Endothelial cell of umbilical vein (primary cell): ENCODE measurements around the gene MED26. TPM values are rescaled to one million over a fixed set of nuclear protein-coding genes. Genes with fewer than 3 reads are reported as not detected.

ENCODE experiments used
- BruUV-seq: library from RNA; stranded (reverse); fragments of 400-500 nt; replicated peaks from 2 replicates; lab custom pipeline; 2021; lab: Mats Ljungman, UMichigan
- CTCF ChIA-PET: fragments of 300-600, 350-600 bp; sonication (Branson Sonifier 250); formaldehyde crosslinking; loops from one replicate; lab custom pipeline; 2021; ENCODE audit warnings: antibody characterized with exemption, inconsistent platforms; lab: Charles Lee
- POLR2A ChIA-PET: fragments of 300-600, 350-600 bp; sonication (Branson Sonifier 250); formaldehyde crosslinking; loops from one replicate; lab custom pipeline; 2021; ENCODE audit warnings: antibody characterized with exemption, inconsistent platforms; lab: Charles Lee
- DNase-seq: peaks from one replicate; pipeline ENCODE4 v3.0.0-alpha.2; 2011; ENCODE audit warnings: low read depth, low spot score
- FAIRE-seq: peaks from 2 replicates; lab custom pipeline; 2011; peaks lifted over from hg19 to GRCh38; lab: Jason Lieb, UNC
- H2AFZ ChIP-seq: 2 replicates; pipeline ENCODE4 v1.6.0; 2012; ENCODE audit warnings: low read depth, low read length, control low read depth, inconsistent platforms
- H3K27ac ChIP-seq: 2 replicates; pipeline ENCODE4 v1.5.1; 2011; ENCODE audit warnings: low read depth, mild to moderate bottlenecking, control low read depth, low read length, moderate library complexity; ENCODE audit not compliant: insufficient read depth
- H3K27me3 ChIP-seq, 2 experiments: 2 replicates each; pipeline versions ENCODE4 v1.6.0 to v1.6.1; 2011; ENCODE audit warnings: low read length in 2 of 2, mixed read lengths in 1 of 2; ENCODE audit not compliant: control insufficient read depth in 2 of 2, insufficient read depth in 2 of 2
- H3K36me3 ChIP-seq, 2 experiments: 2 replicates in 1 of 2; 3 replicates in 1 of 2; pipeline ENCODE4 v1.5.1; 2011; ENCODE audit warnings: low read length in 2 of 2, mild to moderate bottlenecking in 1 of 2, moderate library complexity in 1 of 2; ENCODE audit not compliant: control insufficient read depth in 2 of 2, insufficient read depth in 2 of 2; ENCODE audit errors: extremely low read depth in 1 of 2
- H3K4me1 ChIP-seq: 3 replicates; pipeline ENCODE4 v1.5.1; 2011; ENCODE audit warnings: mild to moderate bottlenecking, low read length; ENCODE audit not compliant: control insufficient read depth, insufficient read depth; ENCODE audit errors: extremely low read depth
- H3K4me2 ChIP-seq: 2 replicates; pipeline ENCODE4 v1.6.1; 2011; ENCODE audit warnings: low read length, control low read depth, mixed read lengths; ENCODE audit not compliant: insufficient read depth
- H3K4me3 ChIP-seq, 3 experiments: fragments of 200-600 bp in 1 of 3; sonication (generic), shearing (Covaris generic) in 1 of 3; replicated peaks in 1 of 3; 2 replicates each; pipeline ENCODE4 v1.5.1; 2011 to 2016; ENCODE audit warnings: control low read depth in 3 of 3, low read length in 3 of 3, mild to moderate bottlenecking in 2 of 3, inconsistent platforms in 1 of 3, low read depth in 1 of 3, moderate library complexity in 1 of 3; ENCODE audit not compliant: insufficient read depth in 1 of 3
- H3K79me2 ChIP-seq: 2 replicates; pipeline ENCODE4 v1.6.0; 2012; ENCODE audit warnings: low read length, inconsistent platforms; ENCODE audit not compliant: control insufficient read depth, insufficient read depth
- H3K9ac ChIP-seq: replicated peaks from 2 replicates; pipeline ENCODE3; 2011; ENCODE audit warnings: low read length, control low read depth; ENCODE audit not compliant: insufficient read depth; ENCODE audit errors: extremely low read depth
- H3K9me1 ChIP-seq: replicated peaks from 3 replicates; pipeline ENCODE4 v1.6.0; 2011; ENCODE audit warnings: mild to moderate bottlenecking, low read length; ENCODE audit not compliant: control insufficient read depth, insufficient read depth; ENCODE audit errors: extremely low read depth
- H3K9me3 ChIP-seq: replicated peaks from 2 replicates; pipeline ENCODE4 v1.5.1; 2012; ENCODE audit warnings: low read length, inconsistent platforms; ENCODE audit not compliant: control insufficient read depth, insufficient read depth
- H4K20me1 ChIP-seq: replicated peaks from 2 replicates; pipeline ENCODE3; 2011; ENCODE audit warnings: mild to moderate bottlenecking, low read length; ENCODE audit not compliant: control insufficient read depth, insufficient read depth; ENCODE audit errors: extremely low read depth
- CTCF ChIP-seq, 2 donors: IDR thresholded peaks; 1 replicate in 1 of 2; 2 replicates in 1 of 2; pipeline ENCODE4 v1.5.1; 2011; ENCODE audit warnings: low read length in 2 of 2, mild to moderate bottlenecking in 2 of 2, moderate library complexity in 2 of 2, control low read depth in 1 of 2, inconsistent platforms in 1 of 2, low read depth in 1 of 2; ENCODE audit not compliant: insufficient read depth in 1 of 2; ENCODE audit errors: extremely low read depth in 1 of 2
- EZH2 ChIP-seq: IDR thresholded peaks from 2 replicates; pipeline ENCODE4 v1.6.1; 2012; ENCODE audit warnings: borderline replicate concordance, low read depth, mild to moderate bottlenecking, moderate library complexity, low read length, inconsistent platforms; ENCODE audit not compliant: severe bottlenecking
- FOS ChIP-seq: IDR thresholded peaks from 2 replicates; pipeline ENCODE4 v1.6.1; 2011; ENCODE audit warnings: mild to moderate bottlenecking, low read length, moderate library complexity, borderline replicate concordance; ENCODE audit not compliant: insufficient read depth
- GATA2 ChIP-seq: IDR thresholded peaks from 2 replicates; pipeline ENCODE4 v1.7.0; 2011; ENCODE audit warnings: low read depth, mild to moderate bottlenecking, moderate library complexity, mixed read lengths, low read length; ENCODE audit not compliant: insufficient read length, insufficient read depth
- JUN ChIP-seq: IDR thresholded peaks from 2 replicates; pipeline ENCODE4 v1.6.1; 2011; ENCODE audit warnings: borderline replicate concordance, low read depth; ENCODE audit not compliant: insufficient read length, insufficient read depth
- MAX ChIP-seq: IDR thresholded peaks from 2 replicates; pipeline ENCODE4 v1.6.1; 2011; ENCODE audit not compliant: insufficient read depth, insufficient read length
- MYC ChIP-seq: IDR thresholded peaks from one replicate; pipeline ENCODE4 v1.6.1; 2011; ENCODE audit warnings: mild to moderate bottlenecking, low read depth, low read length
- POLR2A ChIP-seq: IDR thresholded peaks from 2 replicates; pipeline ENCODE4 v1.6.1; 2012; ENCODE audit warnings: low read depth, mild to moderate bottlenecking, control low read depth, low read length
- POLR2AphosphoS5 ChIP-seq: IDR thresholded peaks from 2 replicates; pipeline ENCODE4 v1.6.1; 2012; ENCODE audit warnings: low read depth, mild to moderate bottlenecking, control low read depth, low read length, moderate library complexity; ENCODE audit not compliant: insufficient read depth
- dilution Hi-C: fragments of 300-500 bp; cut with MboI; formaldehyde crosslinking; loops from one replicate; pipeline ENCODE4 v1.15.0; 2019; ENCODE audit warnings: low sequenced_read_pairs; ENCODE audit not compliant: extremely low pct_ligation_motif_present
- intact Hi-C: fragments of 100-400 bp; cut with micrococcal nuclease; formaldehyde crosslinking; loops from one replicate; pipeline ENCODE4 v1.10.0; 2022
- polyA plus RNA-seq, 4 experiments: library from polyadenylated mRNA; depleted of rRNA in 3 of 4; stranded (reverse) in 3 of 4; unstranded in 1 of 4; fragments of >200 nt; gene quantifications; 2 replicates each; pipeline versions ENCODE4 v1.2.1 to v1.2.3, GENCODE V29; 2011 to 2012; ENCODE audit warnings: missing spikeins in 1 of 4
- total RNA-seq: library from RNA; stranded (reverse); gene quantifications from 2 replicates; pipeline ENCODE4 v1.2.3, GENCODE V29; 2021

MED26 gene
- total and polyA plus RNA-seq, 2 donors (not counting 3 experiments of a cell fraction or from before 2014, with no cell fraction given) = 5.6 to 13.4 TPM

GRCh38 chr19:16561382-16561781 lies 66.6 kb downstream of the MED26 start:
- FAIRE-seq = no peak
- no peak overlapping the region for H2AFZ ChIP-seq
- peaks cover 6% of the 10 kb centered on the region for H3K4me1 ChIP-seq
- intact Hi-C loops (no loop called here), dilution Hi-C loops (no loop called here)
- no peaks in the 10 kb centered on the region for H3K9me1 ChIP-seq
- H4K20me1 ChIP-seq = no peaks in the 10 kb centered on the region
- no peak for TF ChIP-seq GATA2
- no peak overlapping the region for H3K9ac ChIP-seq
- no peak overlapping the region for H3K4me2 ChIP-seq
- POLR2A ChIA-PET = no interaction called here
- DNase-seq = no peak
- no peaks in the 10 kb centered on the region for H3K9me3 ChIP-seq
- CTCF ChIA-PET = interaction anchor here (1.9 kb wide), 1 partner anchor 18 kb away, joined by 4 read pairs; no protein-coding TSS in a partner anchor
- no peak overlapping the region for H3K27ac ChIP-seq
- H3K4me3 ChIP-seq = no peak overlapping the region
- H3K36me3 ChIP-seq = peaks cover 18 to 21% of the 10 kb centered on the region in 2 experiments
- no peaks in the 10 kb centered on the region for H3K27me3 ChIP-seq
- no peaks in the 10 kb centered on the region for H3K79me2 ChIP-seq
- BruUV-seq = no TSS peak

GRCh38 chr19:16559780-16560276 lies 68.2 kb downstream of the MED26 start:
- BruUV-seq = no TSS peak
- H3K4me3 ChIP-seq = no peak overlapping the region
- no peak overlapping the region for H3K27ac ChIP-seq
- no peaks in the 10 kb centered on the region for H4K20me1 ChIP-seq
- no peaks in the 10 kb centered on the region for H3K9me3 ChIP-seq
- TF ChIP-seq POLR2AphosphoS5 (no peak), MYC (no peak), POLR2A (no peak), CTCF (IDR thresholded peaks at IDR 0.05; ENCODE audit: extremely low read depth in 1 of 2, insufficient read depth in 1 of 2, low read depth in 1 of 2, low read length in 2 of 2) (no peak), EZH2 (no peak), GATA2 (no peak), MAX (no peak), JUN (no peak), FOS (no peak)
- dilution Hi-C loops (no loop called here), intact Hi-C loops (no loop called here)
- DNase-seq (peak; percentile 12), FAIRE-seq (no peak)
- H3K9me1 ChIP-seq = no peaks in the 10 kb centered on the region
- H3K4me1 ChIP-seq = no peaks in the 10 kb centered on the region
- CTCF ChIA-PET = no interaction called here
- peaks cover 15 to 30% of the 10 kb centered on the region in 2 experiments for H3K36me3 ChIP-seq
- H2AFZ ChIP-seq = no peak overlapping the region
- POLR2A ChIA-PET = no interaction called here
- no peak overlapping the region for H3K9ac ChIP-seq
- H3K4me2 ChIP-seq = no peak overlapping the region
- H3K79me2 ChIP-seq = no peaks in the 10 kb centered on the region
- H3K27me3 ChIP-seq = no peaks in the 10 kb centered on the region
